HPDE6-E6E7 (cell line): ENCODE results near the gene BASP1.
"Not testable (repeated sequence)": the region's sequence is repeated elsewhere in the genome, so short reads cannot be mapped to it uniquely, and the experiment has no call there.

Experiments used
- DNase-seq: peaks from one replicate; pipeline ENCODE4 v3.0.0; 2011; ENCODE audit warnings: missing footprints; ENCODE audit errors: extremely low spot score

The BASP1 gene

DNA sequence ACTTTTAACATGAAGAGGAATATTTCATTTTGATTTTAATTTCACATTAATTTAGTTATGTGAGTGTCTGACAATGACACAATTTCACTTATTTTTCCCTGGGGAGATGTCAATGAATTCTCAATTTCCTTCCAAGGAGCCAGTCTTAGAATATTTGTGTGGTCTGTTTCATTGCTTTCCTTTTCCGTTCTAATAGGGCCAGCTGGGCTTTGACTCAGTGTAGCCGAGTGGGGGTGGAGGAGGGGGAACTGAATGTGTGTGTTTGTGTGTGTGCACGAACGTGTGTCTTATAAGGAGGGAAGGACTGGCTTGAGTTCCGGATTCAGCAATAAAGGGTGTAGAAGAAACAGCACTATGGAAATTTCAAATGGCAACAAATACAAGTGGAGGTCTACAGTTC is 100.0 kb downstream of the BASP1 start:
- no peak for DNase-seq

DNA sequence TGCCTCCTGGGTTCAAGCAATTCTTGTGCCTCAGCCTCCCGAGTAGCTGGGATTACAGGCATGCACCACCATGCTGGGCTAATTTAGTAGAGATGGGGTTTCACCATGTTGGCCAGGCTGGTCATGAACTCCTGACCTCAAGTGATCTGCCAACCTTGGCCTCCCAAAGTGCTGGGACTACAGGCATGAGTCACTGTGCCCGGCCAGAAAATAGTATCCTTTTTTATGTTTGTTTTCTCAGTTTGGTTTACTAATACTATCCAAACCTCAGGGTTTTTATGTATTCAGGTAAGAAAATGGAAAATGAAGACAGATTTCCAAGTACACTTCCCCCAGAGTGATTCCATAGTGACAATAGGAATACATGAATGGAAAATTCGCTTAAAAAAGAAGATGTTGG is 101.7 kb downstream of the BASP1 start:
- DNase-seq, result not testable (repeated sequence)

DNA sequence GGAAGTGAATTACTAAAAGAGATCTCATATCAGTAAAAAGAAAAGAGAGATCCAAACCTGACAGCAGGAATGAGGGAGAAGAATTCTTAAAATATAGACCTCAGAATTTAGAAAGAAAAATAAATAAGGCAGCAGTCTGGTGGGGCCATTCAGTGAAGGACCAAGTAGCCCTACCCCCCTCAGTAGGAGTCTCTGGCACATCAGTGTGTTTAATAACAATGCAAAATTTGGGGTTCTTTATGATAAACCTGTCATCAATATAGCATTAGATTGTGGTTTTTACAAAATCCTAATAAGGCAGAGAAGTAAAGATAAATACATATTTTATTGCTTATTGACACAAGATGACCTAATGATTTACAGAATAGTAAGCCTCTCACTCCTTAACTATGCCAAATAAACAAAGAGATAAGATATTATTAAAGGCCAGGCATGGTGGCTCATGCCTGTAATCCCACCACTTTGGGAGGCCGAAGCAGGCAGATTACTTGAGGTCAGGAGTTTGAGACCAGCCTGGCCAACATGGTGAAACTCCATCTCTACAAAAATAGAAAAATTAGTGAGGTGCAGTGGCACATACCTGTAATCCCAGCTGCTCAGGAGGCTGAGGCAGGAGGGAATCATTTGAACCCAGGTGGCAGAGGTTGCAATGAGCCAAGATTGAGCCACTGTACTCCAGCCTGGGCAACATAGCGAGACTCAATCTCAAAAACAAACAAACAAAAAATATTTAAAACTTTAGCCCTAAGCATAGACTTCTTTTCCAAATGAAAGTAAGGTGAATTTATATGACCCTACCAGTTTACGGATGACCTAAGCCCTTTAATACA is 108.6 kb downstream of the BASP1 start:
- no peak for DNase-seq
